HepG2 (cell line): ENCODE results near the gene CBX5. TPM values are rescaled to one million over a fixed set of nuclear protein-coding genes. Genes with fewer than 3 reads are reported as not detected.

Experiments used
- ATAD3A ChIP-seq: sonication (generic); formaldehyde crosslinking; IDR thresholded peaks from 2 replicates; pipeline ENCODE4 v1.4.0; 2020; ENCODE audit warnings: missing genetic modification reagents
- ATRX ChIP-seq: sonication (generic); formaldehyde crosslinking; IDR thresholded peaks from 2 replicates; pipeline ENCODE4 v1.4.0; 2020; ENCODE audit warnings: missing genetic modification reagents, borderline replicate concordance
- HNRNPL ChIP-seq: fragments of 200-400 bp; formaldehyde crosslinking; IDR thresholded peaks from 2 replicates; pipeline ENCODE4 v1.6.1; 2017; ENCODE audit warnings: mild to moderate bottlenecking, low read depth, low read length
- HOXA7 ChIP-seq: sonication (generic); formaldehyde crosslinking; IDR thresholded peaks from 2 replicates; pipeline ENCODE4 v1.8.1; 2022; ENCODE audit warnings: mild to moderate bottlenecking, missing genetic modification reagents, moderate library complexity
- MED13 ChIP-seq: sonication (generic); formaldehyde crosslinking; IDR thresholded peaks from 2 replicates; pipeline ENCODE4 v1.5.0; 2020; ENCODE audit warnings: missing genetic modification reagents
- MEF2D ChIP-seq: sonication (generic); formaldehyde crosslinking; IDR thresholded peaks from 2 replicates; pipeline ENCODE4 v1.5.1; 2020; ENCODE audit warnings: mild to moderate bottlenecking, missing genetic modification reagents
- SCMH1 ChIP-seq: sonication (generic); formaldehyde crosslinking; IDR thresholded peaks from 2 replicates; pipeline ENCODE4 v1.9.0; 2021; ENCODE audit warnings: missing genetic modification reagents, mild to moderate bottlenecking, borderline replicate concordance
- STAG1 ChIP-seq: sonication (generic); formaldehyde crosslinking; IDR thresholded peaks from 2 replicates; pipeline ENCODE4 v1.4.0; 2020; ENCODE audit warnings: missing genetic modification reagents
- TCF7 ChIP-seq: sonication (generic); IDR thresholded peaks from 2 replicates; pipeline ENCODE4 v1.6.1; 2016; ENCODE audit warnings: antibody characterized with exemption, low read depth
- ZFAT ChIP-seq: sonication (generic); formaldehyde crosslinking; conservative IDR thresholded peaks from 2 replicates; pipeline ENCODE4 v1.8.1; 2023; ENCODE audit warnings: missing genetic modification reagents, inconsistent platforms
- ZFP1 ChIP-seq: IDR thresholded peaks from 2 replicates; pipeline ENCODE4 v1.6.1; 2016
- ZFP36 ChIP-seq: fragments of 150-350 bp; IDR thresholded peaks from 2 replicates; pipeline ENCODE4 v1.6.1; 2018; ENCODE audit warnings: borderline replicate concordance, low read length, low read depth; ENCODE audit not compliant: partially characterized antibody
- ZFP36L2 ChIP-seq: sonication (generic); formaldehyde crosslinking; IDR thresholded peaks from 2 replicates; pipeline ENCODE4 v1.4.0; 2020; ENCODE audit warnings: missing genetic modification reagents
- ZNF143 ChIP-seq: sonication (generic); formaldehyde crosslinking; IDR thresholded peaks from 2 replicates; pipeline ENCODE4 v1.4.0; 2020; ENCODE audit warnings: missing genetic modification reagents
- ZNF235 ChIP-seq: sonication (generic); formaldehyde crosslinking; IDR thresholded peaks from 2 replicates; pipeline ENCODE4 v1.8.1; 2023; ENCODE audit warnings: mild to moderate bottlenecking, missing genetic modification reagents, borderline replicate concordance
- ZNF598 ChIP-seq: sonication (generic); formaldehyde crosslinking; IDR thresholded peaks from 2 replicates; pipeline ENCODE4 v1.5.1; 2020; ENCODE audit warnings: mild to moderate bottlenecking, missing genetic modification reagents, borderline replicate concordance
- ZNF790 ChIP-seq: sonication (generic); formaldehyde crosslinking; IDR thresholded peaks from 2 replicates; pipeline ENCODE4 v1.8.0; 2022; ENCODE audit warnings: missing genetic modification reagents, mild to moderate bottlenecking, borderline replicate concordance
- polyA plus RNA-seq, 8 experiments: library from polyadenylated mRNA; depleted of rRNA in 3 of 8; stranded (reverse) in 7 of 8; unstranded in 1 of 8; fragments of >200 nt; fragmentation: Illumina TruSeq in 4 of 8; extraction: Trizol in 4 of 8; gene quantifications; 2 replicates each; pipeline versions ENCODE4 v1.2.1 to v1.2.3, GENCODE V29; 2011 to 2016; ENCODE audit warnings: low read depth in 4 of 8, missing spikeins in 1 of 8, mixed read lengths in 1 of 8; ENCODE audit not compliant: insufficient read depth in 1 of 8
- total RNA-seq, 5 experiments: library from RNA; depleted of rRNA; stranded (reverse); fragments of >200 nt; fragmentation: Illumina TruSeq; extraction: Trizol; gene quantifications; 2 replicates each; pipeline ENCODE4 v1.2.3, GENCODE V29; 2016; ENCODE audit warnings: low read depth in 1 of 5
- TF ChIP-seq, protein P1 (sequence below), 2 experiments: fragments of 450-650 bp in 1 of 2; sonication (generic) in 1 of 2; formaldehyde crosslinking in 1 of 2; IDR thresholded peaks; 2 replicates each; pipeline versions ENCODE4 v1.6.1 to v1.8.0; 2016 to 2022; ENCODE audit warnings: antibody characterized with exemption in 1 of 2, mild to moderate bottlenecking in 1 of 2, missing genetic modification reagents in 1 of 2
- TF ChIP-seq, protein P2 (sequence below): sonication (generic); formaldehyde crosslinking; IDR thresholded peaks from 2 replicates; pipeline ENCODE4 v1.4.0; 2020; ENCODE audit warnings: missing genetic modification reagents

Gene CBX5
- total and polyA plus RNA-seq, 2 of the 13 experiments (the other 11 are each of a cell fraction or from before 2014, with no cell fraction given): 16.0 to 22.2 TPM

DNA sequence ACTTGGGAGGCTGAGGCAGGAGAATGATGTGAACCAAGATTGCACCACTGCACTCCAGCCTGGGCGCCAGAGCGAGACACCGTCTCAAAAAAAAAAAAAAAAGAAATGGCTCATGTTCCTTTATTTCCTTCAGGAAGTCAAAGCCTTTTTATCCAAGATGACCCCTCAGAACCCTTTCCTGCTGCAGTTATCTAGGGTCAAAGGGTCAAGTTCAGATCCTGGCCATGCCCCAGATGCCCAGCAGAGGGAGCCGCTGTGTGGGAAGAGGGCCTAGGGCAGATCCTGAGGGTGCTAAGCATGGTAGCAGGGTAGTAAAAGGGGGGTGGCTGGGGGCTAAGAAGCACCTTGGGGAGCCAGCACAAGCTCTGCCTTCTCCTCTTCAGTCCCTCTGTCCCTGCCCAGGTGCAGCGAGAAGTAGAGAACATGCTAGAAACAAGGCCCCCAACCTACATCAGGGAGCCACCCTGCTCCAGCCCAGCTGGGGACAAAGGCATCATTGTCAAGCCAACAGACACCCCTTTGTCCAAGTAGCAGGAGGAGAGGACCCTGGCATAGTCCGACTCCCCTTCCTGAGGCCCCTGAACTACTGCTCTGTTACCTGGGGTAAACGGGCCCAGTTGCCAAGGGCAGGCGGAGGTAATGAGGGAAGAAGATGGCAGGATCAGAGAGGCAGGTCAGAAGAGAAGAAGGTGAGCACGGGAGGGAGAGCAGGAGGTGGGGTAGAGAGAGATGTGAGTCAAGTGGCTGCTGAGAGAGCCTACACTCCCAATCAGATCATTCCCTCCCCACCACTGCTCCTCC is 14.4 kb upstream of the CBX5 start (continued):
- TF ChIP-seq, protein P1, sequence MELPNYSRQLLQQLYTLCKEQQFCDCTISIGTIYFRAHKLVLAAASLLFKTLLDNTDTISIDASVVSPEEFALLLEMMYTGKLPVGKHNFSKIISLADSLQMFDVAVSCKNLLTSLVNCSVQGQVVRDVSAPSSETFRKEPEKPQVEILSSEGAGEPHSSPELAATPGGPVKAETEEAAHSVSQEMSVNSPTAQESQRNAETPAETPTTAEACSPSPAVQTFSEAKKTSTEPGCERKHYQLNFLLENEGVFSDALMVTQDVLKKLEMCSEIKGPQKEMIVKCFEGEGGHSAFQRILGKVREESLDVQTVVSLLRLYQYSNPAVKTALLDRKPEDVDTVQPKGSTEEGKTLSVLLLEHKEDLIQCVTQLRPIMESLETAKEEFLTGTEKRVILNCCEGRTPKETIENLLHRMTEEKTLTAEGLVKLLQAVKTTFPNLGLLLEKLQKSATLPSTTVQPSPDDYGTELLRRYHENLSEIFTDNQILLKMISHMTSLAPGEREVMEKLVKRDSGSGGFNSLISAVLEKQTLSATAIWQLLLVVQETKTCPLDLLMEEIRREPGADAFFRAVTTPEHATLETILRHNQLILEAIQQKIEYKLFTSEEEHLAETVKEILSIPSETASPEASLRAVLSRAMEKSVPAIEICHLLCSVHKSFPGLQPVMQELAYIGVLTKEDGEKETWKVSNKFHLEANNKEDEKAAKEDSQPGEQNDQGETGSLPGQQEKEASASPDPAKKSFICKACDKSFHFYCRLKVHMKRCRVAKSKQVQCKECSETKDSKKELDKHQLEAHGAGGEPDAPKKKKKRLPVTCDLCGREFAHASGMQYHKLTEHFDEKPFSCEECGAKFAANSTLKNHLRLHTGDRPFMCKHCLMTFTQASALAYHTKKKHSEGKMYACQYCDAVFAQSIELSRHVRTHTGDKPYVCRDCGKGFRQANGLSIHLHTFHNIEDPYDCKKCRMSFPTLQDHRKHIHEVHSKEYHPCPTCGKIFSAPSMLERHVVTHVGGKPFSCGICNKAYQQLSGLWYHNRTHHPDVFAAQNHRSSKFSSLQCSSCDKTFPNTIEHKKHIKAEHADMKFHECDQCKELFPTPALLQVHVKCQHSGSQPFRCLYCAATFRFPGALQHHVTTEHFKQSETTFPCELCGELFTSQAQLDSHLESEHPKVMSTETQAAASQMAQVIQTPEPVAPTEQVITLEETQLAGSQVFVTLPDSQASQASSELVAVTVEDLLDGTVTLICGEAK (IDR thresholded peaks at IDR 0.05): no peak
- TF ChIP-seq, protein P1 (CRISPR knock-in tag; IDR thresholded peaks at IDR 0.05): no peak; the same call in 1 of the 2 replicates
- TF ChIP-seq HOXA7 (CRISPR knock-in tag) (no peak), ZNF235 (CRISPR knock-in tag) (no peak), ATAD3A (no peak), TCF7 (0 out of 2 replicates have a peak, but pooled peaks have one; percentile 30), STAG1 (CRISPR knock-in tag) (peak; percentile 77), MED13 (no peak), MEF2D (CRISPR knock-in tag) (peak; percentile 64; the same call in 1 of the 2 replicates), ZFAT (CRISPR knock-in tag) (no peak), ZFP36 (no peak), ZFP36L2 (no peak), ATRX (CRISPR knock-in tag) (no peak), ZNF143 (no peak), HNRNPL (no peak), ZNF790 (CRISPR knock-in tag) (no peak), SCMH1 (CRISPR knock-in tag) (no peak), ZFP1 (CRISPR knock-in tag) (no peak; the same call in 1 of the 2 replicates), ZNF598 (CRISPR knock-in tag) (no peak)
- TF ChIP-seq, protein P2, sequence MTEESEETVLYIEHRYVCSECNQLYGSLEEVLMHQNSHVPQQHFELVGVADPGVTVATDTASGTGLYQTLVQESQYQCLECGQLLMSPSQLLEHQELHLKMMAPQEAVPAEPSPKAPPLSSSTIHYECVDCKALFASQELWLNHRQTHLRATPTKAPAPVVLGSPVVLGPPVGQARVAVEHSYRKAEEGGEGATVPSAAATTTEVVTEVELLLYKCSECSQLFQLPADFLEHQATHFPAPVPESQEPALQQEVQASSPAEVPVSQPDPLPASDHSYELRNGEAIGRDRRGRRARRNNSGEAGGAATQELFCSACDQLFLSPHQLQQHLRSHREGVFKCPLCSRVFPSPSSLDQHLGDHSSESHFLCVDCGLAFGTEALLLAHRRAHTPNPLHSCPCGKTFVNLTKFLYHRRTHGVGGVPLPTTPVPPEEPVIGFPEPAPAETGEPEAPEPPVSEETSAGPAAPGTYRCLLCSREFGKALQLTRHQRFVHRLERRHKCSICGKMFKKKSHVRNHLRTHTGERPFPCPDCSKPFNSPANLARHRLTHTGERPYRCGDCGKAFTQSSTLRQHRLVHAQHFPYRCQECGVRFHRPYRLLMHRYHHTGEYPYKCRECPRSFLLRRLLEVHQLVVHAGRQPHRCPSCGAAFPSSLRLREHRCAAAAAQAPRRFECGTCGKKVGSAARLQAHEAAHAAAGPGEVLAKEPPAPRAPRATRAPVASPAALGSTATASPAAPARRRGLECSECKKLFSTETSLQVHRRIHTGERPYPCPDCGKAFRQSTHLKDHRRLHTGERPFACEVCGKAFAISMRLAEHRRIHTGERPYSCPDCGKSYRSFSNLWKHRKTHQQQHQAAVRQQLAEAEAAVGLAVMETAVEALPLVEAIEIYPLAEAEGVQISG: peak; percentile 28; the same call in 1 of the 2 replicates
